A549 (cell line): ENCODE data around the gene MYO1B. TPM values are rescaled to one million over a fixed set of nuclear protein-coding genes. Genes with fewer than 3 reads are reported as not detected.

Source experiments
- ATAC-seq, 2 experiments: fragments of 200-7000 bp in 1 of 2; fragments of >200 bp in 1 of 2; cut with Nextera tagmentation in 1 of 2; cut with Tn5 transposase in 1 of 2; 3 replicates each; pipeline versions ENCODE4 v1.8.0 to v1.9.1; 2018 to 2020; ENCODE audit warnings: mild to moderate bottlenecking in 1 of 2, moderate library complexity in 1 of 2
- CTCF ChIA-PET: fragments of 300-600 bp; sonication (Branson Sonifier 250); formaldehyde crosslinking; extraction: SDS; loops from one replicate; lab custom pipeline; 2021; ENCODE audit warnings: antibody characterized with exemption, inconsistent platforms; lab: Yijun Ruan, JAX
- POLR2A ChIA-PET: fragments of 350-600 bp; formaldehyde crosslinking; extraction: SDS; loops from one replicate; lab custom pipeline; 2021; ENCODE audit warnings: antibody characterized with exemption, inconsistent platforms; lab: Yijun Ruan, JAX
- DNase-seq, 2 experiments: peaks; one replicate each; pipeline versions ENCODE4 v3.0.0 to v3.0.0-alpha.2; 2011 to 2016; ENCODE audit warnings: low read depth in 1 of 2, low spot score in 1 of 2
- FAIRE-seq: peaks from 2 replicates; lab custom pipeline; 2011; peaks lifted over from hg19 to GRCh38; lab: Jason Lieb, UNC
- H3K27ac ChIP-seq, 2 experiments: fragments of >200 bp; sonication (Bioruptor Twin); formaldehyde crosslinking; 3 replicates each; pipeline ENCODE4 v1.5.1; 2016 to 2017
- H3K4me1 ChIP-seq: fragments of >200 bp; sonication (Bioruptor Twin); formaldehyde crosslinking; 3 replicates; pipeline ENCODE4 v1.6.1; 2016
- H3K4me2 ChIP-seq: fragments of >200 bp; sonication (Bioruptor Twin); formaldehyde crosslinking; 3 replicates; pipeline ENCODE4 v1.6.1; 2016
- H3K4me3 ChIP-seq: fragments of >200 bp; sonication (Bioruptor Twin); formaldehyde crosslinking; 3 replicates; pipeline ENCODE4 v1.5.1; 2016
- H3K9me3 ChIP-seq: fragments of >200 bp; sonication (Bioruptor Twin); formaldehyde crosslinking; 3 replicates; pipeline ENCODE4 v1.6.1; 2016
- BHLHE40 ChIP-seq: IDR thresholded peaks from 2 replicates; pipeline ENCODE4 v1.6.1; 2012; ENCODE audit warnings: low read depth, low read length, inconsistent platforms
- CBX2 ChIP-seq: fragments of 200-600 bp; sonication (generic); IDR thresholded peaks from 2 replicates; pipeline ENCODE4 v1.6.1; 2016; ENCODE audit warnings: low read depth, mild to moderate bottlenecking, borderline replicate concordance
- EP300 ChIP-seq, 2 experiments: fragments of >200 bp; sonication (Bioruptor Twin); formaldehyde crosslinking; IDR thresholded peaks; 2 replicates in 1 of 2; 3 replicates in 1 of 2; pipeline ENCODE4 v1.6.1; 2016 to 2017
- ESRRA ChIP-seq: fragments of 150-350 bp; IDR thresholded peaks from 2 replicates; pipeline ENCODE4 v1.6.1; 2014; ENCODE audit warnings: mild to moderate bottlenecking, low read length, borderline replicate concordance
- FOSL2 ChIP-seq, 2 experiments: fragments of 450-650 bp in 1 of 2; fragments of >200 bp in 1 of 2; sonication (Bioruptor Twin) in 1 of 2; formaldehyde crosslinking; IDR thresholded peaks; 2 replicates each; pipeline versions ENCODE4 v1.5.0 to v1.6.1; 2016 to 2020; ENCODE audit warnings: mild to moderate bottlenecking in 1 of 2, moderate library complexity in 1 of 2
- GATA3 ChIP-seq: IDR thresholded peaks from 2 replicates; pipeline ENCODE4 v1.6.1; 2012; ENCODE audit warnings: borderline replicate concordance
- HDAC2 ChIP-seq: fragments of 200-600 bp; sonication (generic); IDR thresholded peaks from 2 replicates; pipeline ENCODE4 v1.6.1; 2016
- HOXA7 ChIP-seq: fragments of 250-450 bp; sonication (Bioruptor Pico); IDR thresholded peaks from 2 replicates; pipeline ENCODE4 v1.5.0; 2020; ENCODE audit warnings: mild to moderate bottlenecking, moderate library complexity
- HOXB13 ChIP-seq: fragments of 250-450 bp; sonication (Bioruptor Pico); IDR thresholded peaks from 2 replicates; pipeline ENCODE4 v1.5.0; 2020; ENCODE audit warnings: low read depth, mild to moderate bottlenecking, moderate library complexity
- HOXB5 ChIP-seq: fragments of 250-450 bp; sonication (Bioruptor Pico); IDR thresholded peaks from 2 replicates; pipeline ENCODE4 v1.5.0; 2020; ENCODE audit warnings: mild to moderate bottlenecking, moderate library complexity
- JUNB ChIP-seq: fragments of >200 bp; sonication (Bioruptor Twin); formaldehyde crosslinking; IDR thresholded peaks from 2 replicates; pipeline ENCODE4 v1.6.1; 2016
- KDM5A ChIP-seq: fragments of 200-600 bp; sonication (generic); IDR thresholded peaks from 2 replicates; pipeline ENCODE4 v1.6.1; 2016; ENCODE audit warnings: antibody characterized with exemption, mild to moderate bottlenecking
- PHF8 ChIP-seq: fragments of 200-600 bp; sonication (generic); IDR thresholded peaks from 2 replicates; pipeline ENCODE4 v1.6.1; 2016; ENCODE audit warnings: low read depth, mild to moderate bottlenecking, antibody characterized with exemption, moderate library complexity, borderline replicate concordance
- RAD21 ChIP-seq, 2 experiments: fragments of >200 bp in 1 of 2; sonication (Bioruptor Twin) in 1 of 2; formaldehyde crosslinking in 1 of 2; IDR thresholded peaks in 1 of 2; conservative IDR thresholded peaks in 1 of 2; 2 replicates in 1 of 2; 3 replicates in 1 of 2; pipeline ENCODE4 v1.6.1; 2012 to 2018; ENCODE audit warnings: inconsistent platforms in 1 of 2
- RARB ChIP-seq: fragments of 250-450 bp; sonication (Bioruptor Pico); IDR thresholded peaks from 2 replicates; pipeline ENCODE4 v1.8.0; 2021; ENCODE audit warnings: mild to moderate bottlenecking, moderate library complexity
- RFX5 ChIP-seq: fragments of 450-650 bp; IDR thresholded peaks from 2 replicates; pipeline ENCODE4 v1.7.1; 2014; ENCODE audit warnings: antibody characterized with exemption, mild to moderate bottlenecking, moderate library complexity
- SREBF2 ChIP-seq: fragments of 450-650 bp; IDR thresholded peaks from 2 replicates; pipeline ENCODE4 v1.6.1; 2014; ENCODE audit warnings: mild to moderate bottlenecking, moderate library complexity
- TFCP2L1 ChIP-seq: fragments of 250-450 bp; sonication (Bioruptor Pico); IDR thresholded peaks from 2 replicates; pipeline ENCODE4 v1.5.0; 2021; ENCODE audit warnings: mild to moderate bottlenecking
- ZFP36 ChIP-seq: fragments of 450-650 bp; IDR thresholded peaks from 2 replicates; pipeline ENCODE4 v1.6.1; 2014; ENCODE audit warnings: borderline replicate concordance; ENCODE audit not compliant: partially characterized antibody
- ZSCAN20 ChIP-seq: fragments of 250-450 bp; sonication (Bioruptor Pico); IDR thresholded peaks from 2 replicates; pipeline ENCODE4 v1.8.0; 2022; ENCODE audit warnings: mild to moderate bottlenecking, moderate library complexity
- WGBS: methylation state at CpG from one replicate; pipeline ENCODE4 v1.1.6; 2017; ENCODE audit errors: missing lambda C conversion rate; 5-methylcytosine and 5-hydroxymethylcytosine counted together
- polyA plus RNA-seq, 4 experiments: library from polyadenylated mRNA; depleted of rRNA in 3 of 4; stranded (reverse); fragments of >200 nt; fragmentation: RNase III in 1 of 4; extraction: RNeasy Plus Mini Kit Qiagen cat#74134 plus additional on column Dnase treatment in 1 of 4; gene quantifications; 2 replicates in 3 of 4; 3 replicates in 1 of 4; pipeline ENCODE4 v1.2.3, GENCODE V29; 2011 to 2017
- TF ChIP-seq, protein P1 (sequence below): fragments of 150-350 bp; IDR thresholded peaks from 2 replicates; pipeline ENCODE4 v1.6.1; 2014; ENCODE audit warnings: low read depth, mild to moderate bottlenecking, low read length
- TF ChIP-seq, protein P2 (sequence below): IDR thresholded peaks from 2 replicates; pipeline ENCODE4 v1.6.1; 2012; ENCODE audit warnings: low read depth, borderline replicate concordance
- TF ChIP-seq, protein P3 (sequence below): IDR thresholded peaks from 2 replicates; pipeline ENCODE4 v1.6.1; 2012
- TF ChIP-seq, protein P4 (sequence below): fragments of >200 bp; sonication (Bioruptor Twin); formaldehyde crosslinking; IDR thresholded peaks from 3 replicates; pipeline ENCODE4 v1.6.1; 2016

The MYO1B gene
- polyA plus RNA-seq, 2 of the 4 experiments (the other 2 are of a cell fraction): 77.7 to 159 TPM

DNA sequence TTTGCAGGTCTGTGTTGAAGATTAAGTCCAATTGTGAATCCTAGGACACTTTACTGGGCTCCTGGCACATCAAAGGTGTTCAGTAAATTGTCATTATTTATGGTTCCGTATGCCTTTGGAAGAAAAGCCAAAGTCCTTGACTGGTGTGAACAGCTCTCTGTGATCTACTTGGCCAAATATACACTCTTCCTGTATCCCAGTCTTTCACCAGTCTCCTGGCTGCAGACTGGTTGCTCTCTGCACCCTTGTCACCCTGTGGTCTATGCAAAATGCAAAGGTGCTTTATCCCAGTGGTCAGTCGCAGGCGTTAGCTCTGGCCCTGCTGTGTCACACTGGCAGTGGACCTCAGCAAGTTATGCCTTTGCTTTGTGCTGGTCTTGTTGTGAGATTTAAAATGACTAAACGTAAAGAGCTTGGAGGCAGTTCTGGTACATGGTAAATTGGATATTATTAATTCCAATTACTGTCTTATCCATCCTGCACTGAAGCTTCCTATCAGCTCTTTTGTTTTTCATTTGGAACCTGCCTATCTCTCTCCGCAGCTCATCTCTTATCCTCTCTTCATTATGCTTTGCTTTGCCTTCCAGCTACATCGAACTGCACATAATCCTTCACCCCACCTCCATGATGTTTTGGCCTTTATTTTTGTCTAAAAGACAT lies 83.1 kb downstream of the MYO1B start:
- TF ChIP-seq ZFP36: no peak
- no peak for TF ChIP-seq JUNB
- TF ChIP-seq, protein P1, sequence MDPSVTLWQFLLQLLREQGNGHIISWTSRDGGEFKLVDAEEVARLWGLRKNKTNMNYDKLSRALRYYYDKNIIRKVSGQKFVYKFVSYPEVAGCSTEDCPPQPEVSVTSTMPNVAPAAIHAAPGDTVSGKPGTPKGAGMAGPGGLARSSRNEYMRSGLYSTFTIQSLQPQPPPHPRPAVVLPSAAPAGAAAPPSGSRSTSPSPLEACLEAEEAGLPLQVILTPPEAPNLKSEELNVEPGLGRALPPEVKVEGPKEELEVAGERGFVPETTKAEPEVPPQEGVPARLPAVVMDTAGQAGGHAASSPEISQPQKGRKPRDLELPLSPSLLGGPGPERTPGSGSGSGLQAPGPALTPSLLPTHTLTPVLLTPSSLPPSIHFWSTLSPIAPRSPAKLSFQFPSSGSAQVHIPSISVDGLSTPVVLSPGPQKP: no peak
- no peak for TF ChIP-seq HOXB13 (CRISPR knock-in tag)
- TF ChIP-seq RAD21 (conservative IDR thresholded peaks at IDR 0.05 in 1 of 2, IDR thresholded peaks at IDR 0.05 in 1 of 2): no peak
- no peak for TF ChIP-seq CBX2
- no peak for TF ChIP-seq HDAC2
- no peak for TF ChIP-seq ESRRA
- no peak for TF ChIP-seq KDM5A
- TF ChIP-seq, protein P2, sequence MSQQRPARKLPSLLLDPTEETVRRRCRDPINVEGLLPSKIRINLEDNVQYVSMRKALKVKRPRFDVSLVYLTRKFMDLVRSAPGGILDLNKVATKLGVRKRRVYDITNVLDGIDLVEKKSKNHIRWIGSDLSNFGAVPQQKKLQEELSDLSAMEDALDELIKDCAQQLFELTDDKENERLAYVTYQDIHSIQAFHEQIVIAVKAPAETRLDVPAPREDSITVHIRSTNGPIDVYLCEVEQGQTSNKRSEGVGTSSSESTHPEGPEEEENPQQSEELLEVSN: no peak
- TF ChIP-seq HOXA7 (CRISPR knock-in tag): no peak
- TF ChIP-seq PHF8: no peak
- TF ChIP-seq TFCP2L1 (CRISPR knock-in tag): no peak
- TF ChIP-seq HOXB5: no peak
- no peak for TF ChIP-seq ZSCAN20 (CRISPR knock-in tag)
- WGBS: 92% methylated on average over 6 of the region's 6 CpGs
- ChIA-PET CTCF (interaction anchor here (1.5 kb wide), 1 partner anchor 163 kb away, joined by 6 read pairs; no protein-coding TSS in a partner anchor), POLR2A (no interaction called here)
- FAIRE-seq (no peak), DNase-seq (no peak), ATAC-seq (peak in 1 of 2 experiments; percentile 56; a peak in 3 of 6 replicates)
- Histone ChIP-seq H3K4me3 (no peak overlapping the region), H3K4me2 (no peak overlapping the region), H3K4me1 (no peaks in the 10 kb centered on the region), H3K9me3 (peaks cover 3% of the 10 kb centered on the region; the same call in 1 of the 3 replicates), H3K27ac (no peak overlapping the region)

DNA sequence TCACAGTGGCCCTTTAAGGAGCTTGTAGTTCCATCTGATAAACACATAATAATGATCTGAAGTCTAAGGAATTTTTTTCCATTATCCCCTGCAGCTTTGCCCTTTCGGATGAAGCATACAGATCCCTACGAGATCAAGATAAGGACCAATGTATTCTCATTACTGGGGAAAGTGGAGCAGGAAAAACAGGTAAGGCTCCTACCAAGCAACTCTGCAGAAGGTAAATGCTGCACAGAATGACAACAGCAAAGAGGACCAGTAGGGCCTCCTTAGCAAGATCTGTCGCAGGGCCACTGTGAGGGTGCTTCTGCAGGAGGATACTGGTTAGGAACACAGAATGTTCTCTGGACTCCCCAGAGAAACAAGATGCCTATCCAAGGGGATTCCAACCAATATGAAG lies 84.6 kb downstream of the MYO1B start:
- no peaks in the 10 kb centered on the region for H3K4me1 ChIP-seq
- ChIA-PET CTCF (interaction anchor here (1.5 kb wide), 1 partner anchor 164 kb away, joined by 6 read pairs; no protein-coding TSS in a partner anchor), POLR2A (no interaction called here)
- no peaks in the 10 kb centered on the region for H3K9me3 ChIP-seq
- WGBS: 91% methylated on average over 3 of the region's 3 CpGs
- no peak for ATAC-seq
- H3K4me3 ChIP-seq: no peak overlapping the region
- TF ChIP-seq HOXA7 (CRISPR knock-in tag) (no peak), RARB (no peak), RAD21 (conservative IDR thresholded peaks at IDR 0.05 in 1 of 2, IDR thresholded peaks at IDR 0.05 in 1 of 2) (no peak), HOXB13 (CRISPR knock-in tag) (no peak), HDAC2 (no peak), RFX5 (no peak), EP300 (IDR thresholded peaks at IDR 0.05) (no peak), GATA3 (no peak), ESRRA (no peak), FOSL2 (IDR thresholded peaks at IDR 0.05) (no peak), FOSL2 (CRISPR knock-in tag; IDR thresholded peaks at IDR 0.05) (no peak), SREBF2 (no peak), ZFP36 (no peak), BHLHE40 (no peak)
- TF ChIP-seq, protein P3, sequence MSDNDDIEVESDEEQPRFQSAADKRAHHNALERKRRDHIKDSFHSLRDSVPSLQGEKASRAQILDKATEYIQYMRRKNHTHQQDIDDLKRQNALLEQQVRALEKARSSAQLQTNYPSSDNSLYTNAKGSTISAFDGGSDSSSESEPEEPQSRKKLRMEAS: no peak
- TF ChIP-seq, protein P4, sequence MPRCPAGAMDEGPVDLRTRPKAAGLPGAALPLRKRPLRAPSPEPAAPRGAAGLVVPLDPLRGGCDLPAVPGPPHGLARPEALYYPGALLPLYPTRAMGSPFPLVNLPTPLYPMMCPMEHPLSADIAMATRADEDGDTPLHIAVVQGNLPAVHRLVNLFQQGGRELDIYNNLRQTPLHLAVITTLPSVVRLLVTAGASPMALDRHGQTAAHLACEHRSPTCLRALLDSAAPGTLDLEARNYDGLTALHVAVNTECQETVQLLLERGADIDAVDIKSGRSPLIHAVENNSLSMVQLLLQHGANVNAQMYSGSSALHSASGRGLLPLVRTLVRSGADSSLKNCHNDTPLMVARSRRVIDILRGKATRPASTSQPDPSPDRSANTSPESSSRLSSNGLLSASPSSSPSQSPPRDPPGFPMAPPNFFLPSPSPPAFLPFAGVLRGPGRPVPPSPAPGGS: no peak
- TF ChIP-seq, all 56 proteins: peak for 0
- DNase-seq: no peak
- H3K4me2 ChIP-seq: no peak overlapping the region
- no peak overlapping the region for H3K27ac ChIP-seq
- no peak for FAIRE-seq
